GM23338 (cell line): ENCODE data around the gene HJV. TPM values are rescaled to one million over a fixed set of nuclear protein-coding genes. Genes with fewer than 3 reads are reported as not detected.

Source experiments
- CREB1 ChIP-seq: fragments of 250-450 bp; sonication (Bioruptor Pico); IDR thresholded peaks from 2 replicates; pipeline ENCODE4 v1.5.0; 2020; ENCODE audit warnings: low read depth, mild to moderate bottlenecking, moderate library complexity
- ETS1 ChIP-seq: IDR thresholded peaks from 2 replicates; pipeline ENCODE4 v1.6.1; 2016; ENCODE audit warnings: antibody characterized with exemption
- EZH2 ChIP-seq: fragments of 200-600 bp; sonication (generic); IDR thresholded peaks from one replicate; pipeline ENCODE4 v1.8.0; 2017; ENCODE audit warnings: antibody characterized with exemption, mild to moderate bottlenecking, low read depth; ENCODE audit not compliant: unreplicated experiment
- EZH2phosphoT487 ChIP-seq: fragments of 200-600 bp; sonication (generic); IDR thresholded peaks from one replicate; pipeline ENCODE4 v1.8.1; 2018; ENCODE audit warnings: antibody characterized with exemption; ENCODE audit not compliant: unreplicated experiment
- NANOG ChIP-seq: IDR thresholded peaks from 2 replicates; pipeline ENCODE4 v1.6.1; 2016; ENCODE audit warnings: antibody characterized with exemption, borderline replicate concordance
- ZNF331 ChIP-seq: fragments of 250-450 bp; sonication (Bioruptor Pico); IDR thresholded peaks from 2 replicates; pipeline ENCODE4 v1.5.0; 2020; ENCODE audit warnings: low read depth, mild to moderate bottlenecking, moderate library complexity
- polyA plus RNA-seq: library from polyadenylated mRNA; unstranded; fragments of >200 nt; fragmentation: Nextera tagmentation; extraction: Ambion mirVana; gene quantifications from 2 replicates; pipeline ENCODE4 v1.2.1, GENCODE V29; 2016
- small RNA-seq: library from RNA; depleted of rRNA; stranded (forward); fragments of <200 nt; gene quantifications from one replicate; pipeline ENCODE3, GENCODE V24; 2014; ENCODE audit warnings: low replicate concordance
- total RNA-seq: library from RNA; depleted of rRNA; stranded (reverse); fragments of >200 nt; shearing (Covaris generic); gene quantifications from 2 replicates; pipeline ENCODE4 v1.2.3, GENCODE V29; 2014; rRNA removed
- TF ChIP-seq, protein P1 (sequence below): fragments of 250-450 bp; sonication (Bioruptor Pico); IDR thresholded peaks from 2 replicates; pipeline ENCODE4 v1.5.0; 2020; ENCODE audit warnings: mild to moderate bottlenecking, moderate library complexity
- TF ChIP-seq, protein P2 (sequence below): IDR thresholded peaks from one replicate; pipeline ENCODE4 v1.6.1; 2018; ENCODE audit warnings: antibody characterized with exemption; ENCODE audit not compliant: unreplicated experiment
- TF ChIP-seq, protein P3 (sequence below), 2 experiments: fragments of 200-600 bp in 1 of 2; sonication (generic) in 1 of 2; conservative IDR thresholded peaks; 2 replicates each; pipeline versions ENCODE4 v1.5.1 to v1.6.1; 2016 to 2017; ENCODE audit warnings: antibody characterized with exemption in 2 of 2, low read depth in 2 of 2, mild to moderate bottlenecking in 2 of 2, moderate library complexity in 1 of 2

The HJV gene
- total and polyA plus RNA-seq, 2 experiments from 2014 or later = 0.42 to 0.45 TPM

DNA sequence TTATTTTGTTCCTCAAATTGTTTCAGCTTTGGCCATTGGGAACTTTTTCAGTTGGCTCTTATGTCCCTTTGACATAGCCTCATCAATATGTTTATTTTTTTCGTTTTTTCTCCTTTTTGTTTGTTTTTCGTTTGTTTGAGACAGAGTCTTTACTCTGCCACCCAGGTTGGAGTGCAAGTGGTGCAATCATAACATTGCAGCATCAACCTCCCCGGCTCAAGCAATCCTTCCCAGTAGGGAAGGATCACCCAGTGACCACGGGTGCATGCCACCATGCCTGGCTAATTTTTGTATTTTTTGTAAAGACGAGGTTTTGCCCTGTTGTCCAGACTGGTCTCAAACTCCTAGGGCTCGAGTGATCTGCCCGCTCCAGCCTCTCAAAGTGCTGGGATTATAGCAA lies 49.0 kb downstream of the HJV start (continued):
- TF ChIP-seq, protein P1, sequence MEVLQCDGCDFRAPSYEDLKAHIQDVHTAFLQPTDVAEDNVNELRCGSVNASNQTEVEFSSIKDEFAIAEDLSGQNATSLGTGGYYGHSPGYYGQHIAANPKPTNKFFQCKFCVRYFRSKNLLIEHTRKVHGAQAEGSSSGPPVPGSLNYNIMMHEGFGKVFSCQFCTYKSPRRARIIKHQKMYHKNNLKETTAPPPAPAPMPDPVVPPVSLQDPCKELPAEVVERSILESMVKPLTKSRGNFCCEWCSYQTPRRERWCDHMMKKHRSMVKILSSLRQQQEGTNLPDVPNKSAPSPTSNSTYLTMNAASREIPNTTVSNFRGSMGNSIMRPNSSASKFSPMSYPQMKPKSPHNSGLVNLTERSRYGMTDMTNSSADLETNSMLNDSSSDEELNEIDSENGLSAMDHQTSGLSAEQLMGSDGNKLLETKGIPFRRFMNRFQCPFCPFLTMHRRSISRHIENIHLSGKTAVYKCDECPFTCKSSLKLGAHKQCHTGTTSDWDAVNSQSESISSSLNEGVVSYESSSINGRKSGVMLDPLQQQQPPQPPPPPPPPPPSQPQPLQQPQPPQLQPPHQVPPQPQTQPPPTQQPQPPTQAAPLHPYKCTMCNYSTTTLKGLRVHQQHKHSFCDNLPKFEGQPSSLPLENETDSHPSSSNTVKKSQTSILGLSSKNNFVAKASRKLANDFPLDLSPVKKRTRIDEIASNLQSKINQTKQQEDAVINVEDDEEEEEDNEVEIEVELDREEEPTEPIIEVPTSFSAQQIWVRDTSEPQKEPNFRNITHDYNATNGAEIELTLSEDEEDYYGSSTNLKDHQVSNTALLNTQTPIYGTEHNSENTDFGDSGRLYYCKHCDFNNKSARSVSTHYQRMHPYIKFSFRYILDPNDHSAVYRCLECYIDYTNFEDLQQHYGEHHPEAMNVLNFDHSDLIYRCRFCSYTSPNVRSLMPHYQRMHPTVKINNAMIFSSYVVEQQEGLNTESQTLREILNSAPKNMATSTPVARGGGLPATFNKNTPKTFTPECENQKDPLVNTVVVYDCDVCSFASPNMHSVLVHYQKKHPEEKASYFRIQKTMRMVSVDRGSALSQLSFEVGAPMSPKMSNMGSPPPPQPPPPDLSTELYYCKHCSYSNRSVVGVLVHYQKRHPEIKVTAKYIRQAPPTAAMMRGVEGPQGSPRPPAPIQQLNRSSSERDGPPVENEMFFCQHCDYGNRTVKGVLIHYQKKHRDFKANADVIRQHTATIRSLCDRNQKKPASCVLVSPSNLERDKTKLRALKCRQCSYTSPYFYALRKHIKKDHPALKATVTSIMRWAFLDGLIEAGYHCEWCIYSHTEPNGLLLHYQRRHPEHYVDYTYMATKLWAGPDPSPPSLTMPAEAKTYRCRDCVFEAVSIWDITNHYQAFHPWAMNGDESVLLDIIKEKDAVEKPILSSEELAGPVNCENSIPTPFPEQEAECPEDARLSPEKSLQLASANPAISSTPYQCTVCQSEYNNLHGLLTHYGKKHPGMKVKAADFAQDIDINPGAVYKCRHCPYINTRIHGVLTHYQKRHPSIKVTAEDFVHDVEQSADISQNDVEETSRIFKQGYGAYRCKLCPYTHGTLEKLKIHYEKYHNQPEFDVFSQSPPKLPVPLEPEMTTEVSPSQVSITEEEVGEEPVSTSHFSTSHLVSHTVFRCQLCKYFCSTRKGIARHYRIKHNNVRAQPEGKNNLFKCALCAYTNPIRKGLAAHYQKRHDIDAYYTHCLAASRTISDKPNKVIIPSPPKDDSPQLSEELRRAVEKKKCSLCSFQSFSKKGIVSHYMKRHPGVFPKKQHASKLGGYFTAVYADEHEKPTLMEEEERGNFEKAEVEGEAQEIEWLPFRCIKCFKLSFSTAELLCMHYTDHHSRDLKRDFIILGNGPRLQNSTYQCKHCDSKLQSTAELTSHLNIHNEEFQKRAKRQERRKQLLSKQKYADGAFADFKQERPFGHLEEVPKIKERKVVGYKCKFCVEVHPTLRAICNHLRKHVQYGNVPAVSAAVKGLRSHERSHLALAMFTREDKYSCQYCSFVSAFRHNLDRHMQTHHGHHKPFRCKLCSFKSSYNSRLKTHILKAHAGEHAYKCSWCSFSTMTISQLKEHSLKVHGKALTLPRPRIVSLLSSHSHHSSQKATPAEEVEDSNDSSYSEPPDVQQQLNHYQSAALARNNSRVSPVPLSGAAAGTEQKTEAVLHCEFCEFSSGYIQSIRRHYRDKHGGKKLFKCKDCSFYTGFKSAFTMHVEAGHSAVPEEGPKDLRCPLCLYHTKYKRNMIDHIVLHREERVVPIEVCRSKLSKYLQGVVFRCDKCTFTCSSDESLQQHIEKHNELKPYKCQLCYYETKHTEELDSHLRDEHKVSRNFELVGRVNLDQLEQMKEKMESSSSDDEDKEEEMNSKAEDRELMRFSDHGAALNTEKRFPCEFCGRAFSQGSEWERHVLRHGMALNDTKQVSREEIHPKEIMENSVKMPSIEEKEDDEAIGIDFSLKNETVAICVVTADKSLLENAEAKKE (CRISPR knock-in tag) = no peak
- no peak for TF ChIP-seq EZH2phosphoT487
- no peak for TF ChIP-seq ETS1
- TF ChIP-seq, protein P2, sequence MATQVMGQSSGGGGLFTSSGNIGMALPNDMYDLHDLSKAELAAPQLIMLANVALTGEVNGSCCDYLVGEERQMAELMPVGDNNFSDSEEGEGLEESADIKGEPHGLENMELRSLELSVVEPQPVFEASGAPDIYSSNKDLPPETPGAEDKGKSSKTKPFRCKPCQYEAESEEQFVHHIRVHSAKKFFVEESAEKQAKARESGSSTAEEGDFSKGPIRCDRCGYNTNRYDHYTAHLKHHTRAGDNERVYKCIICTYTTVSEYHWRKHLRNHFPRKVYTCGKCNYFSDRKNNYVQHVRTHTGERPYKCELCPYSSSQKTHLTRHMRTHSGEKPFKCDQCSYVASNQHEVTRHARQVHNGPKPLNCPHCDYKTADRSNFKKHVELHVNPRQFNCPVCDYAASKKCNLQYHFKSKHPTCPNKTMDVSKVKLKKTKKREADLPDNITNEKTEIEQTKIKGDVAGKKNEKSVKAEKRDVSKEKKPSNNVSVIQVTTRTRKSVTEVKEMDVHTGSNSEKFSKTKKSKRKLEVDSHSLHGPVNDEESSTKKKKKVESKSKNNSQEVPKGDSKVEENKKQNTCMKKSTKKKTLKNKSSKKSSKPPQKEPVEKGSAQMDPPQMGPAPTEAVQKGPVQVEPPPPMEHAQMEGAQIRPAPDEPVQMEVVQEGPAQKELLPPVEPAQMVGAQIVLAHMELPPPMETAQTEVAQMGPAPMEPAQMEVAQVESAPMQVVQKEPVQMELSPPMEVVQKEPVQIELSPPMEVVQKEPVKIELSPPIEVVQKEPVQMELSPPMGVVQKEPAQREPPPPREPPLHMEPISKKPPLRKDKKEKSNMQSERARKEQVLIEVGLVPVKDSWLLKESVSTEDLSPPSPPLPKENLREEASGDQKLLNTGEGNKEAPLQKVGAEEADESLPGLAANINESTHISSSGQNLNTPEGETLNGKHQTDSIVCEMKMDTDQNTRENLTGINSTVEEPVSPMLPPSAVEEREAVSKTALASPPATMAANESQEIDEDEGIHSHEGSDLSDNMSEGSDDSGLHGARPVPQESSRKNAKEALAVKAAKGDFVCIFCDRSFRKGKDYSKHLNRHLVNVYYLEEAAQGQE = no peak
- TF ChIP-seq, protein P3, sequence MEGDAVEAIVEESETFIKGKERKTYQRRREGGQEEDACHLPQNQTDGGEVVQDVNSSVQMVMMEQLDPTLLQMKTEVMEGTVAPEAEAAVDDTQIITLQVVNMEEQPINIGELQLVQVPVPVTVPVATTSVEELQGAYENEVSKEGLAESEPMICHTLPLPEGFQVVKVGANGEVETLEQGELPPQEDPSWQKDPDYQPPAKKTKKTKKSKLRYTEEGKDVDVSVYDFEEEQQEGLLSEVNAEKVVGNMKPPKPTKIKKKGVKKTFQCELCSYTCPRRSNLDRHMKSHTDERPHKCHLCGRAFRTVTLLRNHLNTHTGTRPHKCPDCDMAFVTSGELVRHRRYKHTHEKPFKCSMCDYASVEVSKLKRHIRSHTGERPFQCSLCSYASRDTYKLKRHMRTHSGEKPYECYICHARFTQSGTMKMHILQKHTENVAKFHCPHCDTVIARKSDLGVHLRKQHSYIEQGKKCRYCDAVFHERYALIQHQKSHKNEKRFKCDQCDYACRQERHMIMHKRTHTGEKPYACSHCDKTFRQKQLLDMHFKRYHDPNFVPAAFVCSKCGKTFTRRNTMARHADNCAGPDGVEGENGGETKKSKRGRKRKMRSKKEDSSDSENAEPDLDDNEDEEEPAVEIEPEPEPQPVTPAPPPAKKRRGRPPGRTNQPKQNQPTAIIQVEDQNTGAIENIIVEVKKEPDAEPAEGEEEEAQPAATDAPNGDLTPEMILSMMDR (conservative IDR thresholded peaks at IDR 0.05; ENCODE audit: low read depth in 2 of 2) = no peak
- no peak for TF ChIP-seq NANOG
- no peak for TF ChIP-seq ZNF331 (CRISPR knock-in tag)
- TF ChIP-seq EZH2 = no peak
- no peak for TF ChIP-seq CREB1 (CRISPR knock-in tag)

Small RNAs within 50 kb of the gene (small RNA-seq; reads per million reads assigned to genes)
- 28.3 reads per million, percentile 98 among the genes with 10 or more reads in this experiment for gene RNVU1-6

Other genes with a start within 250 kb of the HJV start
- gene RNF115, start 197.6 kb downstream of the HJV start, total RNA-seq = 10.5 and 10.6 TPM in 2 replicates
- gene RNF115, start 197.6 kb downstream of the HJV start, polyA plus RNA-seq = 10.8 and 10.9 TPM in 2 replicates
- gene POLR3C, start 197.5 kb downstream of the HJV start, total RNA-seq = 15.7 and 23.9 TPM in 2 replicates
- 11.6 and 15.1 TPM in 2 replicates for gene POLR3C, start 197.5 kb downstream of the HJV start, polyA plus RNA-seq
- gene NUDT17, start 176.1 kb downstream of the HJV start, total RNA-seq = 4.3 and 6.8 TPM in 2 replicates
- 2.8 and 5.7 TPM in 2 replicates for gene NUDT17, start 176.1 kb downstream of the HJV start, polyA plus RNA-seq
- gene PIAS3, start 162.7 kb downstream of the HJV start, total RNA-seq = 33.2 and 35.7 TPM in 2 replicates
- gene PIAS3, start 162.7 kb downstream of the HJV start, polyA plus RNA-seq = 40.8 and 45.4 TPM in 2 replicates
- gene ANKRD35, start 135.9 kb downstream of the HJV start, total RNA-seq = 3.6 and 4.3 TPM in 2 replicates
- gene ANKRD35, start 135.9 kb downstream of the HJV start, polyA plus RNA-seq = 4.9 and 5.6 TPM in 2 replicates
- 0.04 and 0.21 TPM in 2 replicates for gene ITGA10, start 111.7 kb downstream of the HJV start, total RNA-seq
- 0.21 TPM in 1 of 2 replicates, not detected in the other for gene ITGA10, start 111.7 kb downstream of the HJV start, polyA plus RNA-seq
- 9.1 and 10.0 TPM in 2 replicates for gene PEX11B, start 103.0 kb downstream of the HJV start, total RNA-seq
- 7.4 and 9.7 TPM in 2 replicates for gene PEX11B, start 103.0 kb downstream of the HJV start, polyA plus RNA-seq
- gene RBM8A, start 94.3 kb downstream of the HJV start, total RNA-seq = 170 and 212 TPM in 2 replicates
- 286 and 312 TPM in 2 replicates for gene RBM8A, start 94.3 kb downstream of the HJV start, polyA plus RNA-seq
- 2.5 and 2.6 TPM in 2 replicates for gene LIX1L, start 63.7 kb downstream of the HJV start, total RNA-seq
- 0.76 and 1.1 TPM in 2 replicates for gene LIX1L, start 63.7 kb downstream of the HJV start, polyA plus RNA-seq
- 0.35 and 2.2 TPM in 2 replicates for gene ANKRD34A, start 57.2 kb downstream of the HJV start, total RNA-seq
- 0.09 and 0.16 TPM in 2 replicates for gene ANKRD34A, start 57.2 kb downstream of the HJV start, polyA plus RNA-seq
- gene POLR3GL, start 57.0 kb downstream of the HJV start, total RNA-seq = 0.82 and 3.1 TPM in 2 replicates
- 9.5 and 9.8 TPM in 2 replicates for gene POLR3GL, start 57.0 kb downstream of the HJV start, polyA plus RNA-seq
- gene TXNIP, start 25.2 kb downstream of the HJV start, total RNA-seq = 29.1 and 31.5 TPM in 2 replicates
- gene TXNIP, start 25.2 kb downstream of the HJV start, polyA plus RNA-seq = 19.5 and 22.8 TPM in 2 replicates
- gene NBPF10, start 123.1 kb upstream of the HJV start, total RNA-seq = 0.31 and 0.38 TPM in 2 replicates
- 0.35 and 0.36 TPM in 2 replicates for gene NBPF10, start 123.1 kb upstream of the HJV start, polyA plus RNA-seq
- gene NOTCH2NLA, start 207.3 kb upstream of the HJV start, total RNA-seq = 12.1 and 13.4 TPM in 2 replicates
- 3.6 and 5.1 TPM in 2 replicates for gene NOTCH2NLA, start 207.3 kb upstream of the HJV start, polyA plus RNA-seq